Thoracic aorta (tissue), 2 donors: ENCODE results near the gene TSFM. TPM values are rescaled to one million over a fixed set of nuclear protein-coding genes. Genes with fewer than 3 reads are reported as not detected.
A peak's percentile ranks its signal among the peaks of the same experiment; 100 is the strongest.

Experiments
- ATAC-seq: fragments of 150-250 bp; one replicate; pipeline ENCODE4 v1.8.0; 2017; ENCODE audit warnings: low read depth; ENCODE audit not compliant: insufficient number of reproducible peaks, low FRiP score
- DNase-seq: peaks from one replicate; pipeline ENCODE4 v3.0.0-alpha.2; 2020; ENCODE audit warnings: low spot score
- H3K27ac ChIP-seq, 2 donors: fragments of 200-600 bp; sonication (generic); 1 replicate in 1 of 2; 2 replicates in 1 of 2; pipeline ENCODE4 v1.5.1; 2016; ENCODE audit warnings: mild to moderate bottlenecking in 2 of 2, moderate library complexity in 2 of 2
- H3K27me3 ChIP-seq: fragments of 200-600 bp; sonication (generic); replicated peaks from 2 replicates; pipeline ENCODE4 v1.6.0; 2016; ENCODE audit warnings: mild to moderate bottlenecking; ENCODE audit not compliant: insufficient read depth
- H3K36me3 ChIP-seq: fragments of 200-600 bp; sonication (generic); one replicate; pipeline ENCODE4 v1.5.1; 2016
- H3K4me1 ChIP-seq, 2 donors: fragments of 200-600 bp; sonication (generic); 1 replicate in 1 of 2; 2 replicates in 1 of 2; pipeline versions ENCODE4 v1.5.1 to v1.6.0; 2016; ENCODE audit warnings: low read depth in 2 of 2, mild to moderate bottlenecking in 1 of 2; ENCODE audit not compliant: control insufficient read depth in 1 of 2
- H3K4me3 ChIP-seq: fragments of 200-600 bp; sonication (generic); 2 replicates; pipeline ENCODE4 v1.5.1; 2016; ENCODE audit warnings: mild to moderate bottlenecking
- H3K9me3 ChIP-seq: fragments of 200-600 bp; sonication (generic); 2 replicates; pipeline ENCODE4 v1.5.1; 2016
- CTCF ChIP-seq: fragments of 200-600 bp; sonication (generic); IDR thresholded peaks from one replicate; pipeline ENCODE4 v1.5.1; 2019; ENCODE audit warnings: antibody characterized with exemption
- total RNA-seq, 2 donors: library from RNA; depleted of rRNA; stranded (reverse); fragments of >200 nt; gene quantifications; one replicate each; pipeline versions ENCODE4 v1.1.0 to v1.2.3, GENCODE V29; 2016

The TSFM gene
- total RNA-seq, 2 donors from 2014 or later, result 15.4 to 19.3 TPM

GRCh38 chr12:57756406-57757341, 25.9 kb upstream of the TSFM start:
- Histone ChIP-seq H3K27me3 (no peaks in the 10 kb centered on the region), H3K9me3 (no peaks in the 10 kb centered on the region), H3K27ac (no peak overlapping the region), H3K36me3 (peaks cover 14% of the 10 kb centered on the region), H3K4me3 (peak overlapping the region; percentile 81), H3K4me1 (peaks cover 17 to 23% of the 10 kb centered on the region in 2 donors)
- ATAC-seq, result no peak
- TF ChIP-seq CTCF, result peak; percentile 17
- DNase-seq, result no peak

- no peak for TF ChIP-seq CTCF
Observed at GRCh38 chr12:57757771-57758170, 24.8 kb upstream of the TSFM start.

GRCh38 chr12:57758552-57759359, 23.8 kb upstream of the TSFM start:
- TF ChIP-seq CTCF, result no peak
- Histone ChIP-seq H3K36me3 (peaks cover 14% of the 10 kb centered on the region), H3K9me3 (no peaks in the 10 kb centered on the region), H3K27me3 (no peaks in the 10 kb centered on the region), H3K4me1 (peaks cover 12 to 17% of the 10 kb centered on the region in 2 donors), H3K27ac (no peak overlapping the region), H3K4me3 (no peak overlapping the region)
- DNase-seq (no peak), ATAC-seq (no peak)

More at GRCh38 chr12:57757771-57758170, 24.8 kb upstream of the TSFM start:
- no peaks in the 10 kb centered on the region for H3K9me3 ChIP-seq
- no peak for DNase-seq
- peaks cover 14% of the 10 kb centered on the region for H3K36me3 ChIP-seq
- no peaks in the 10 kb centered on the region for H3K27me3 ChIP-seq
- no peak overlapping the region for H3K27ac ChIP-seq
- ATAC-seq, result no peak
- peaks cover 15 to 20% of the 10 kb centered on the region in 2 donors for H3K4me1 ChIP-seq
- H3K4me3 ChIP-seq, result no peak overlapping the region

- ATAC-seq (no peak), DNase-seq (no peak)
- no peaks in the 10 kb centered on the region for H3K27me3 ChIP-seq
- peaks cover 10 to 15% of the 10 kb centered on the region in 2 donors for H3K4me1 ChIP-seq
- H3K9me3 ChIP-seq, result no peaks in the 10 kb centered on the region
- H3K27ac ChIP-seq, result no peak overlapping the region
- TF ChIP-seq CTCF, result no peak
- no peak overlapping the region for H3K4me3 ChIP-seq
- H3K36me3 ChIP-seq, result peaks cover 14% of the 10 kb centered on the region
Observed at GRCh38 chr12:57759360-57759980, 23.1 kb upstream of the TSFM start.
